ENCODE results near the gene RNASE8. TPM values are rescaled to one million over a fixed set of nuclear protein-coding genes. Genes with fewer than 3 reads are reported as not detected.

Gene RNASE8
- total and polyA plus RNA-seq, 10 of the 15 experiments (the other 5 are each of a cell fraction or from before 2014, with no cell fraction given), result not detected

DNA sequence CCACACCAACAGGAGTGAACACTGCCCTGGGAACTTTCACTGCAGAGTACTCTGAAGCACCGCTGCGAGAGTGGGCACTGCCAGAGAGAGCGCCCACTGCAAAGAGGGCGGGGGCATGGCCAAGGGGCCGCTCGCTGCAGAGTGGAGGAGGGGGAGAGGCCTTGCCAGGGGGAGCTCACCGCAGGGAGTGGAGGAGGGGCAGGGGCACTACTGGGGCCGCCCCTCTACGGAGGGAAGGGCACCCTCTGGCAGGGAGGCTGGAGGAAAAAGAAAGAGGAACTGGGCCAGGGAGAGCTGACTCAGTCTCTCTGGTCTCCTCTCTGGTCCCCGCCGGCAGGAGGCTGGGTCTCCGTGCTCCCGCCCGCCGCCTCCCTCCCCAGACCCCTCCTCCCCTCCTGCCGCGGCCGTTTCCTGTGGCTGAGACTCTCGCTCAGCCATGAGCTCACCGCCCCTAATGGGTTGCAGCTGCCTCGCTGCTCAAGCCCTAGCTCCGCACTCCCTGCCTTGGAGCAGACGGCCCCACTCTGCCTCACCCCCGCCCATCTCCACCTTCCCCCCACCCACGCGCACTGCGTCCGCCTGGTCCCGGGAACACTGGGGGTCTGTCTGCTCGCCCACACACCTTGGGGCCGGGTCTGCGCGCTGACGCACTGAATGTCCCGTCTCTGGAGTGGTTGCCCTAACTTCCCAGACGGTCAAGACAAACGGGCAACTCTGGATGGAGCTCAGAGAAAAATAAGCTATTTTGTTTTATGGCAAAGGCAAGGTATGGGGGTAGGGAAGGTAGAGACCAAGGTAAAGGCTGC, 13.8 kb downstream of the RNASE8 start:
- TF ChIP-seq MYB (IDR thresholded peaks at IDR 0.05; ENCODE audit: borderline replicate concordance, low read depth, low read length), result no peak
- no peak for TF ChIP-seq ZNF24 (IDR thresholded peaks at IDR 0.05)
- 0 out of 3 replicates have a peak, but pooled peaks of 1 of the 2 experiments have one; percentile 44 for TF ChIP-seq EGR1 (IDR thresholded peaks at IDR 0.05; ENCODE audit: borderline replicate concordance in 1 of 2, low read depth in 2 of 2, low read length in 2 of 2)
- TF ChIP-seq MEF2B (IDR thresholded peaks at IDR 0.05; ENCODE audit: partially characterized antibody, poor library complexity, severe bottlenecking), result peak; percentile 36
- TF ChIP-seq HDGF (IDR thresholded peaks at IDR 0.05), result 0 out of 2 replicates have a peak, but pooled peaks have one; percentile 45
- no peak for TF ChIP-seq ZNF207 (IDR thresholded peaks at IDR 0.05; ENCODE audit: borderline replicate concordance)
- 0 out of 2 replicates have a peak, but pooled peaks have one; percentile 26 for TF ChIP-seq NR2F1 (conservative IDR thresholded peaks at IDR 0.05)
- no peak for TF ChIP-seq TAF1 (IDR thresholded peaks at IDR 0.05; ENCODE audit: borderline replicate concordance, low read depth, low read length)
- TF ChIP-seq TCF12 (IDR thresholded peaks at IDR 0.05; ENCODE audit: low read depth, low read length), result peak; percentile 78; the same call in 1 of the 2 replicates
- peak; percentile 39 to 40; a peak in 3 of 4 replicates for TF ChIP-seq IKZF2 (IDR thresholded peaks at IDR 0.05)
- no peak for TF ChIP-seq RB1 (IDR thresholded peaks at IDR 0.05; ENCODE audit: borderline replicate concordance)
- peak; percentile 11; the same call in 1 of the 2 replicates for TF ChIP-seq PAX5 (IDR thresholded peaks at IDR 0.05; ENCODE audit: borderline replicate concordance, low read depth, low read length)
- peak; percentile 51; the same call in 1 of the 2 replicates for TF ChIP-seq DPF2 (IDR thresholded peaks at IDR 0.05)
- no peak for TF ChIP-seq BACH1 (IDR thresholded peaks at IDR 0.05; ENCODE audit: borderline replicate concordance)
- peak; percentile 66 for TF ChIP-seq IKZF1 (conservative IDR thresholded peaks at IDR 0.05)
- TF ChIP-seq ATF7 (IDR thresholded peaks at IDR 0.05; ENCODE audit: low read depth), result peak; percentile 44; the same call in 1 of the 2 replicates
- TF ChIP-seq SP1 (IDR thresholded peaks at IDR 0.05; ENCODE audit: low read depth, low read length), result no peak
- TF ChIP-seq GATAD2B (conservative IDR thresholded peaks at IDR 0.05; ENCODE audit: low read depth), result peak; percentile 79
- peak; percentile 97 for TF ChIP-seq NFXL1 (IDR thresholded peaks at IDR 0.05; ENCODE audit: borderline replicate concordance)
- peak; percentile 93 for TF ChIP-seq SPI1 (IDR thresholded peaks at IDR 0.05; ENCODE audit: borderline replicate concordance, insufficient read depth, low read depth, low read length)
- TF ChIP-seq NBN (IDR thresholded peaks at IDR 0.05), result peak; percentile 75; the same call in 1 of the 2 replicates
- TF ChIP-seq, protein P1, sequence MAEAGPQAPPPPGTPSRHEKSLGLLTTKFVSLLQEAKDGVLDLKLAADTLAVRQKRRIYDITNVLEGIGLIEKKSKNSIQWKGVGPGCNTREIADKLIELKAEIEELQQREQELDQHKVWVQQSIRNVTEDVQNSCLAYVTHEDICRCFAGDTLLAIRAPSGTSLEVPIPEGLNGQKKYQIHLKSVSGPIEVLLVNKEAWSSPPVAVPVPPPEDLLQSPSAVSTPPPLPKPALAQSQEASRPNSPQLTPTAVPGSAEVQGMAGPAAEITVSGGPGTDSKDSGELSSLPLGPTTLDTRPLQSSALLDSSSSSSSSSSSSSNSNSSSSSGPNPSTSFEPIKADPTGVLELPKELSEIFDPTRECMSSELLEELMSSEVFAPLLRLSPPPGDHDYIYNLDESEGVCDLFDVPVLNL (IDR thresholded peaks at IDR 0.05; ENCODE audit: low read depth, low read length), result no peak
- TF ChIP-seq SUZ12 (IDR thresholded peaks at IDR 0.05; ENCODE audit: unreplicated experiment), result no peak
- TF ChIP-seq POLR2AphosphoS2 (IDR thresholded peaks at IDR 0.05; ENCODE audit: low read depth, low read length), result no peak
- peak; percentile 22; the same call in 1 of the 2 replicates for TF ChIP-seq RUNX3 (IDR thresholded peaks at IDR 0.05; ENCODE audit: low read length)
- Histone ChIP-seq H3K4me3 (peak overlapping the region; percentile 67), H3K4me1 (ENCODE audit: control insufficient read depth, insufficient read depth, low read length) (peaks cover 29% of the 10 kb centered on the region), H3K27ac (ENCODE audit: control insufficient read depth, insufficient read depth) (no peak overlapping the region), H4K20me1 (ENCODE audit: control insufficient read depth, insufficient read depth) (no peaks in the 10 kb centered on the region), H3K79me2 (ENCODE audit: control insufficient read depth, insufficient read depth, low read length) (no peaks in the 10 kb centered on the region), H3K27me3 (replicated peaks in 1 of 2; ENCODE audit: control insufficient read depth in 2 of 2, insufficient read depth in 2 of 2, low read length in 1 of 2) (peaks cover 9 to 20% of the 10 kb centered on the region in 2 experiments), H3K9ac (ENCODE audit: control insufficient read depth, insufficient read depth, low read length) (no peak overlapping the region; the same call in 1 of the 2 replicates), H3K36me3 (ENCODE audit: control insufficient read depth in 2 of 2, insufficient read depth in 2 of 2, low read length in 1 of 2) (no peaks in the 10 kb centered on the region), H3K9me3 (replicated peaks; ENCODE audit: control insufficient read depth, insufficient read depth, low read length) (no peaks in the 10 kb centered on the region), H3K4me2 (ENCODE audit: control insufficient read depth, insufficient read depth) (peak overlapping the region; percentile 67), H2AFZ (ENCODE audit: control insufficient read depth, low read depth, low read length) (peak overlapping the region; percentile 18; the same call in 1 of the 2 replicates)
- SMC1A ChIA-PET (ENCODE audit: uncharacterized antibody, unreplicated experiment), result interaction anchor here (0.6 to 3.1 kb wide), 8 partner anchors 8 to 427 kb away, joined by 3 to 30 read pairs (median 6); no protein-coding TSS in a partner anchor
- in situ Hi-C loops (cut with MboI) (no loop called here), intact Hi-C loops (cut with micrococcal nuclease; ENCODE audit: unreplicated experiment) (loop anchor here (1.0 kb wide), 1 partner anchor 33 kb away; no protein-coding TSS in a partner anchor)
- CTCF ChIA-PET, result interaction anchor here (0.7 to 5.6 kb wide), 12 partner anchors 8 to 100 kb away, joined by 3 to 100 read pairs (median 8); partner anchors contain the start of gene TMEM253
- 2% methylated on average over 27 of the region's 37 CpGs for WGBS (ENCODE audit: insufficient coverage, insufficient replicate concordance, low lambda C conversion rate, missing lambda C conversion rate)
- FAIRE-seq (peak; percentile 52), ATAC-seq (peak; percentile 82), DNase-seq (ENCODE audit: low read depth, low spot score) (peak; percentile 51)
- POLR2A ChIA-PET, result interaction anchor here (0.6 to 2.6 kb wide), 4 partner anchors 33 to 1721 kb away, joined by 3 to 21 read pairs (median 5); no protein-coding TSS in a partner anchor
- no TSS peak for BruUV-seq (replicated peaks)
- RAD21 ChIA-PET (ENCODE audit: unreplicated experiment), result interaction anchor here (0.6 to 3.0 kb wide), 13 partner anchors 18 to 1202 kb away, joined by 3 to 42 read pairs (median 7); no protein-coding TSS in a partner anchor

Data from GM12878 (cell line).